CD1c-positive myeloid dendritic cell (primary cell): ENCODE measurements around the gene ZNF79.

Experiments used
- DNase-seq: peaks from one replicate; pipeline ENCODE4 v3.0.0-alpha.2; 2016; ENCODE audit errors: extremely low spot score

Gene ZNF79

GRCh38 chr9:127426756-127427155 lies 2.6 kb downstream of the ZNF79 start:
- no peak for DNase-seq

- DNase-seq, result no peak
Measured at GRCh38 chr9:127428348-127428747, 4.2 kb downstream of the ZNF79 start.

GRCh38 chr9:127430415-127430814 lies 6.2 kb downstream of the ZNF79 start:
- no peak for DNase-seq

- DNase-seq, result no peak
Measured at GRCh38 chr9:127437497-127438264, 13.5 kb downstream of the ZNF79 start.

GRCh38 chr9:127438394-127438793 lies 14.2 kb downstream of the ZNF79 start:
- no peak for DNase-seq

GRCh38 chr9:127444283-127444920 lies 20.2 kb downstream of the ZNF79 start:
- DNase-seq, result no peak

DNA sequence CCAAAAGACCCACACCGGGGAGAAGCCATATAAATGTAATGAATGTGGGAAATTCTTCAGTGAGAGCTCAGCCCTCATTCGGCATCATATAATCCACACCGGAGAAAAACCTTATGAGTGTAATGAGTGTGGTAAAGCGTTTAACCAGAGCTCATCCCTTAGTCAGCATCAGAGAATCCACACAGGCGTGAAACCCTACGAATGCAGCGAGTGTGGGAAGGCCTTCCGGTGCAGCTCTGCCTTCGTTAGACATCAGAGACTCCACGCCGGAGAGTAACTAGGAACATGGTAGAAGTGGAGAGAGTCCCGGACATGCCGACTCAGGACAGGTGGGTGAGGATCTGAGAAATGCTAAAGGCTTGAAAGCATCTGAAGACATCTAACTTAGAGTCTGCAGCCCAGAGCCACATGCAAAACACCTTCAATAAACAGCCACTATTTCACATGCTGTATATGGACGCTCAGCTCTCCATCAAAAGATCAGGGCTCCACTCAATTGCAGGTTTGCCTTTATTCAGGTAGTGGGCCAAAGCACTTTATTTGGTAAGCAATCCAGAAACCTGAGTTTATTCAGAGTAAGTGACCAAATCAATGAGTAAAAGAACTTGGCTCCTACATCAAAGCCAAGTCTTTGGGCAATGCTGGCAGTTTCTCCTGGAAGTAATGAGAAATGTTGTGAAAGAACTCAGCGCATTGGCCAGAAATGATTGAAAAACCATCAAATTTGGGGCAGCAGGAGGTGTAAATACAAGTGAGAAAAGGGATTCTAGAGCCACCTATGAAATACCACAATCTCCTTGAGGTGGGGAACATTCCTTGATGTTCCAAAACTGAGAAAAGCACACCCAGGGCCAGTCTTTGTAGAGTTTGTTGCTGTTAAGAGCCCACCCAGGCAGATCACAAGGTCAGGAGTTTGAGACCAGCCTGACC lies 21.0 kb downstream of the ZNF79 start:
- no peak for DNase-seq

GRCh38 chr9:127445851-127446712 lies 21.9 kb downstream of the ZNF79 start:
- no peak for DNase-seq

GRCh38 chr9:127446713-127447415 lies 22.7 kb downstream of the ZNF79 start:
- DNase-seq, result no peak

GRCh38 chr9:127447416-127448111 lies 23.4 kb downstream of the ZNF79 start:
- DNase-seq, result no peak

GRCh38 chr9:127448112-127448805 lies 24.1 kb downstream of the ZNF79 start:
- no peak for DNase-seq

GRCh38 chr9:127449332-127449966 lies 25.3 kb downstream of the ZNF79 start:
- DNase-seq, result no peak

DNA sequence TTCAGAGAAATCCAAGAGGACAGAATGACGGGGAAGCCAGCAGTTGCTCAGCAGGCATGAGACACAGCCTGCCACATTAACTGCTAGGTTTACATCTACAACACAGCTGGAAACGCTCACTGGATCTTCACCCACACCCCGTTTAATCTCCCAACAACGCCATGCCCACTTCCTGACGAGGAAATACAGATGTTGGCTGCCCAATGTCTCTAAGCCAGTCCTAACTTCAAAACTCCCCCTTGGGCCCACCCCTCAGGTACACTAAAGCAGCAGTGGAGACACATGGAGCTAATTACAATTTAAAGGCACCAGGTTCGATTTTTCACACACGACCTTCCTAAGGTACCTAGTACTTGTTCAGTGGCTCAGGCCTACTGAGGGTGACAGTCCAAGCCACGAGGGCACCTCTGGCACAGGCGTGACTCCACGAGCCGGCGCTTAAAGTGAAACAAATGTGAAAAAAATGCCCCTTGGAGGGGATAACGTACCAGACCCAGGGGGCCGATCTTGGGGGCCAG lies 26.1 kb downstream of the ZNF79 start:
- no peak for DNase-seq

GRCh38 chr9:127450830-127451607 lies 26.8 kb downstream of the ZNF79 start, which contains the start of the genes LRSAM1 and RPL12:
LRSAM1 (plus strand) TSS chr9:127451510; CDS start chr9:127454528, 3,018 bp downstream.
RPL12 (minus strand) TSS chr9:127451406; CDS start chr9:127451317, 89 bp downstream.
- DNase-seq, result peak; percentile 98

DNA sequence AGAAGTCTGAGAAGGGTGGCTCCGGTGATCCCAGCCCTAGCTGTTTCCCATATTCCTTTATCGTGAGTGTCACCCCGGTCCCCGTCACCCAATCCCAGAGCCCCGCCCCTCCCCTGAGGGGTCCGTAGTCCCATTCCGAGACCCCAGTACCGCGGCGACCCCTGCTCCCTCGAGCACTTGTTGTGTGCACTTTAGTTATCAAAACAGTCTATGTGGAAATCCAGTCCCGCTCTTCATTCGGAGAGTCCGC lies 27.4 kb downstream of the ZNF79 start:
- no peak for DNase-seq

DNA sequence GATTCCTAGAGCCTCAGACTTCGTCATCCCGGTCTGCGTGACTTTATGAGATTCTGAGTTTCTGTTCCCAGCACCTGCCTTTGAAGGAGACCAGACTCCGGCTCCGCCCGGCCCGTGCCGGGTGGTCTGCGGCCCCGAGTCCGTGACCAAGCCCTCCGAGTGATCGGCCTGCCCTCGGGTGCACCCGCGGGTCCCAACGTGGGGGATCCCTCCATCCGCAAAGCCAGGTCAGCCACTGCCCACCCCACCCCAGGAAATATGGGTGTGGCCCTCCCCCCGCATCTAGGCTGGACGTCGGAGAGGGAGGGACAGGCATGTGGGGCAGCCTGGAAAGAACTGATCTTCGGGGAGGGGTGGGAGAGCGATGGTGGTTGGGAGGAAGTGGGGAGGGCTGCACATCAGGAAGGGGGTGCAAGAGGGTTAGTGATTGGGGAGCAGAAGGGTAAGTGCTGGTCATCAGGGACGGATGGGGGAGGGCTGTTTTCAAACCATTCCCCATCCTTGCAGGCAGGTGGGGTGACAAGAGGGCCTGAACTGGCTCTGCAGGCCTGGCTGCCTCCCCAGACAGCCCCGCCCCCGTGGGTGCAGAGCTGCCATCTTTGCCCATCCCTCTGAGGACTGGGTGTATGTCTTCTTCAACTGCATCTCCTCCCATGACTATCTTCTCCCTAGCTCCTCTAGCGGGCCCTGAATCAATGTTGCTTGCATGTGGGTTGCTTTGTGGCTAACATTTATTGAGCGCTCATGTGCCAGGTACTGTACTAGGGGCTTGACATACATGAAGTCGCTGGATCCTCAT lies 27.9 kb downstream of the ZNF79 start:
- DNase-seq, result peak; percentile 53

- no peak for DNase-seq
Measured at GRCh38 chr9:127452691-127453090, 28.5 kb downstream of the ZNF79 start.
